SK-N-SH (cell line): Measurements from ENCODE around the gene TCP1. TPM values are rescaled to one million over a fixed set of nuclear protein-coding genes. Genes with fewer than 3 reads are reported as not detected.

Experiments
- CTCF ChIA-PET: fragments of 300-600, 350-600 bp; formaldehyde crosslinking; extraction: SDS; loops from one replicate; lab custom pipeline; 2021; lab: Yijun Ruan, JAX
- POLR2A ChIA-PET: fragments of 350-600 bp; sonication (Branson Sonifier 250); formaldehyde crosslinking; extraction: SDS; loops from one replicate; lab custom pipeline; 2020; ENCODE audit warnings: antibody characterized with exemption, inconsistent platforms; lab: Yijun Ruan, JAX
- DNase-seq: peaks from one replicate; pipeline ENCODE4 v3.0.0; 2012
- H2AFZ ChIP-seq: fragments of 200-600 bp; sonication (generic); 2 replicates; pipeline ENCODE4 v1.8.1; 2016; ENCODE audit warnings: antibody characterized with exemption, mild to moderate bottlenecking, low read depth
- H3F3A ChIP-seq: fragments of 200-600 bp; sonication (generic); replicated peaks from 2 replicates; pipeline ENCODE3; 2016; ENCODE audit warnings: antibody characterized with exemption, mild to moderate bottlenecking; ENCODE audit not compliant: insufficient read depth
- H3K27ac ChIP-seq, 2 experiments: fragments of 200-500 bp in 1 of 2; fragments of 200-600 bp in 1 of 2; sonication (Bioruptor generic) in 1 of 2; sonication (generic), shearing (Covaris generic) in 1 of 2; 2 replicates each; pipeline versions ENCODE4 v1.5.1 to v1.6.1; 2014 to 2016; ENCODE audit warnings: low read depth in 2 of 2, inconsistent platforms in 1 of 2, low read length in 1 of 2, mild to moderate bottlenecking in 1 of 2, mixed read lengths in 1 of 2
- H3K27me3 ChIP-seq: fragments of 200-600 bp; sonication (generic), shearing (Covaris generic); 2 replicates; pipeline ENCODE4 v1.6.1; 2016; ENCODE audit warnings: mixed run types; ENCODE audit not compliant: insufficient read depth
- H3K36me3 ChIP-seq, 2 experiments: fragments of 200-500 bp in 1 of 2; fragments of 200-600 bp in 1 of 2; sonication (Bioruptor generic) in 1 of 2; sonication (generic) in 1 of 2; replicated peaks in 1 of 2; 2 replicates each; pipeline versions ENCODE3 to v1.5.1; 2014 to 2016; ENCODE audit warnings: low read length in 1 of 2, mild to moderate bottlenecking in 1 of 2; ENCODE audit not compliant: insufficient read depth in 2 of 2, control insufficient read depth in 1 of 2
- H3K4me1 ChIP-seq, 2 experiments: fragments of 200-500 bp in 1 of 2; fragments of 200-600 bp in 1 of 2; sonication (Bioruptor generic) in 1 of 2; sonication (generic), shearing (Covaris generic) in 1 of 2; 2 replicates each; pipeline versions ENCODE4 v1.5.1 to v1.6.1; 2014 to 2016; ENCODE audit warnings: low read depth in 1 of 2, low read length in 1 of 2, mixed run types in 1 of 2; ENCODE audit not compliant: insufficient read depth in 2 of 2, control insufficient read depth in 1 of 2
- H3K4me2 ChIP-seq: fragments of 200-600 bp; sonication (generic), shearing (Covaris generic); 2 replicates; pipeline ENCODE4 v1.6.1; 2017; ENCODE audit warnings: mixed run types
- H3K4me3 ChIP-seq, 2 experiments: fragments of 200-500 bp in 1 of 2; fragments of 200-600 bp in 1 of 2; sonication (Bioruptor generic) in 1 of 2; sonication (generic), shearing (Covaris generic) in 1 of 2; 2 replicates each; pipeline versions ENCODE4 v1.5.1 to v1.8.1; 2014 to 2016; ENCODE audit warnings: low read depth in 2 of 2, inconsistent platforms in 1 of 2, low read length in 1 of 2, mild to moderate bottlenecking in 1 of 2, mixed read lengths in 1 of 2, moderate library complexity in 1 of 2
- H3K79me2 ChIP-seq: fragments of 200-600 bp; sonication (generic); 2 replicates; pipeline ENCODE4 v1.8.1; 2017; ENCODE audit warnings: mild to moderate bottlenecking; ENCODE audit not compliant: insufficient read depth
- H3K9ac ChIP-seq: fragments of 200-600 bp; sonication (generic); 2 replicates; pipeline ENCODE4 v1.6.1; 2017; ENCODE audit warnings: mixed run types
- H3K9me2 ChIP-seq: fragments of 200-600 bp; sonication (generic); 2 replicates; pipeline ENCODE4 v1.6.1; 2017; ENCODE audit warnings: mixed run types
- H3K9me3 ChIP-seq: fragments of 200-600 bp; sonication (generic); 2 replicates; pipeline ENCODE4 v1.6.1; 2017; ENCODE audit warnings: mixed run types, mild to moderate bottlenecking, moderate library complexity
- H4K20me1 ChIP-seq: fragments of 200-600 bp; sonication (generic); 2 replicates; pipeline ENCODE4 v1.6.1; 2017; ENCODE audit warnings: mild to moderate bottlenecking, mixed run types; ENCODE audit not compliant: insufficient read depth
- FOXJ3 ChIP-seq: sonication (generic); formaldehyde crosslinking; IDR thresholded peaks from 2 replicates; pipeline ENCODE4 v1.5.1; 2020; ENCODE audit warnings: mild to moderate bottlenecking, missing genetic modification reagents
- FOXM1 ChIP-seq: IDR thresholded peaks from 2 replicates; pipeline ENCODE4 v1.4.0; 2012; ENCODE audit warnings: low read depth, mild to moderate bottlenecking
- GABPA ChIP-seq: IDR thresholded peaks from 2 replicates; pipeline ENCODE4 v1.4.0; 2012; ENCODE audit warnings: low read depth, mild to moderate bottlenecking
- JUND ChIP-seq: IDR thresholded peaks from 2 replicates; pipeline ENCODE4 v1.4.0; 2012
- MXI1 ChIP-seq: IDR thresholded peaks from 2 replicates; pipeline ENCODE4 v1.6.1; 2012; ENCODE audit warnings: mild to moderate bottlenecking, low read depth, low read length, improper control_type of control experiment
- NFIC ChIP-seq: IDR thresholded peaks from 2 replicates; pipeline ENCODE4 v1.4.0; 2012; ENCODE audit warnings: borderline replicate concordance
- NRF1 ChIP-seq: IDR thresholded peaks from 2 replicates; pipeline ENCODE4 v1.6.1; 2012; ENCODE audit warnings: low read depth, mild to moderate bottlenecking, low read length
- RCOR1 ChIP-seq: fragments of 150-350 bp; IDR thresholded peaks from 2 replicates; pipeline ENCODE4 v1.6.1; 2017; ENCODE audit warnings: antibody characterized with exemption, low read length
- SMC3 ChIP-seq: IDR thresholded peaks from 2 replicates; pipeline ENCODE4 v1.6.1; 2012; ENCODE audit warnings: low read depth, low read length, improper control_type of control experiment
- TAF1 ChIP-seq: IDR thresholded peaks from 2 replicates; pipeline ENCODE4 v1.6.1; 2012; ENCODE audit warnings: low read depth, mild to moderate bottlenecking, low read length, moderate library complexity, borderline replicate concordance
- WGBS: methylation state at CpG from one replicate; pipeline ENCODE4 v1.1.6; 2017; ENCODE audit warnings: low lambda C conversion rate; 5-methylcytosine and 5-hydroxymethylcytosine counted together
- polyA plus RNA-seq, 3 experiments: library from polyadenylated mRNA; depleted of rRNA; stranded (reverse); fragments of >200 nt; gene quantifications; 2 replicates each; pipeline ENCODE4 v1.2.3, GENCODE V29; 2012
- TF ChIP-seq, protein P1 (sequence below): fragments of 150-350 bp; IDR thresholded peaks from 2 replicates; pipeline ENCODE4 v1.6.1; 2016; ENCODE audit warnings: mild to moderate bottlenecking, low read depth, low read length
- TF ChIP-seq, protein P2 (sequence below): IDR thresholded peaks from 2 replicates; pipeline ENCODE4 v1.6.1; 2012; ENCODE audit warnings: mild to moderate bottlenecking, low read depth, low read length, moderate library complexity
- TF ChIP-seq, protein P3 (sequence below): IDR thresholded peaks from 2 replicates; pipeline ENCODE4 v1.4.0; 2012; ENCODE audit warnings: low read depth, borderline replicate concordance

The TCP1 gene
- polyA plus RNA-seq, 1 of the 3 experiments (the other 2 are of a cell fraction) = 154 TPM

DNA sequence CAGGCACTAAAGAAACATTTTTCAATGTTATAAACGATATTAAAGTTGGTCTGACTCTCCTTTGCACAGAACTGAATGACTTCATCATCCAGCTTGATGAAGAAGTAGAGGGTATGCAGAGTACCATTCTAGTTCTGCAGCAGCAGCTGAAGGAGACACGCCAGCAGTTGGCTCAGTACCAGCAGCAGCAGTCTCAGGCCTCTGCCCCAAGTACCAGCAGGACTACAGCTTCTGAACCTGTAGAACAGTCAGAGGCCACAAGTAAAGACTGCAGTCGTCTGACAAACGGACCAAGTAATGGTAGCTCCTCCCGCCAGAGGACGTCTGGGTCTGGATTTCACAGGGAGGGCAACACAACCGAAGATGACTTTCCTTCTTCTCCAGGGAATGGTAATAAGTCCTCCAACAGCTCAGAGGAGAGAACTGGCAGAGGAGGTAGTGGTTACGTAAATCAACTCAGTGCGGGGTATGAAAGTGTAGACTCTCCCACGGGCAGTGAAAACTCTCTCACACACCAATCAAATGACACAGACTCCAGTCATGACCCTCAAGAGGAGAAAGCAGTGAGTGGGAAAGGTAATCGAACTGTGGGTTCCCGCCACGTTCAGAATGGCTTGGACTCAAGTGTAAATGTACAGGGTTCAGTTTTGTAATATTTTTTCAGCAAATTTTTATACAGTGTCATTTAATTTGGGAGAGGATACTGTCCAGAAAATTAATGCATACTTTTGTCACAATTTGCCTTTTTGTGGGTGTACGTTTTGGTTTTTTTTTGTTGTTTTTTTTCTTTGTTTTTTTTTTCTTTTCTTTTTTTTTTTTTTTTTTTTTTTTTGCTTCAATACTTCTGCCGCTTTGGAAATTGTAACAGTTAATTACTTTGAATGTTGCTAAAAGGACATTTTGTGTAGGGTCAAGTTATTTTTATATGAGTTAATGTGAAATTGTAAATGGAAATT lies 34.2 kb downstream of the TCP1 start:
- H2AFZ ChIP-seq = no peak overlapping the region
- no peak overlapping the region; a peak in 1 of 4 replicates for H3K27ac ChIP-seq
- POLR2A ChIA-PET = no interaction called here
- TF ChIP-seq NFIC (no peak), RCOR1 (no peak), FOXJ3 (CRISPR knock-in tag) (no peak), GABPA (no peak), JUND (no peak), SMC3 (no peak), NRF1 (no peak), MXI1 (no peak), TAF1 (no peak), FOXM1 (no peak)
- TF ChIP-seq, protein P1, sequence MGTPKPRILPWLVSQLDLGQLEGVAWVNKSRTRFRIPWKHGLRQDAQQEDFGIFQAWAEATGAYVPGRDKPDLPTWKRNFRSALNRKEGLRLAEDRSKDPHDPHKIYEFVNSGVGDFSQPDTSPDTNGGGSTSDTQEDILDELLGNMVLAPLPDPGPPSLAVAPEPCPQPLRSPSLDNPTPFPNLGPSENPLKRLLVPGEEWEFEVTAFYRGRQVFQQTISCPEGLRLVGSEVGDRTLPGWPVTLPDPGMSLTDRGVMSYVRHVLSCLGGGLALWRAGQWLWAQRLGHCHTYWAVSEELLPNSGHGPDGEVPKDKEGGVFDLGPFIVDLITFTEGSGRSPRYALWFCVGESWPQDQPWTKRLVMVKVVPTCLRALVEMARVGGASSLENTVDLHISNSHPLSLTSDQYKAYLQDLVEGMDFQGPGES = no peak
- TF ChIP-seq, protein P2, sequence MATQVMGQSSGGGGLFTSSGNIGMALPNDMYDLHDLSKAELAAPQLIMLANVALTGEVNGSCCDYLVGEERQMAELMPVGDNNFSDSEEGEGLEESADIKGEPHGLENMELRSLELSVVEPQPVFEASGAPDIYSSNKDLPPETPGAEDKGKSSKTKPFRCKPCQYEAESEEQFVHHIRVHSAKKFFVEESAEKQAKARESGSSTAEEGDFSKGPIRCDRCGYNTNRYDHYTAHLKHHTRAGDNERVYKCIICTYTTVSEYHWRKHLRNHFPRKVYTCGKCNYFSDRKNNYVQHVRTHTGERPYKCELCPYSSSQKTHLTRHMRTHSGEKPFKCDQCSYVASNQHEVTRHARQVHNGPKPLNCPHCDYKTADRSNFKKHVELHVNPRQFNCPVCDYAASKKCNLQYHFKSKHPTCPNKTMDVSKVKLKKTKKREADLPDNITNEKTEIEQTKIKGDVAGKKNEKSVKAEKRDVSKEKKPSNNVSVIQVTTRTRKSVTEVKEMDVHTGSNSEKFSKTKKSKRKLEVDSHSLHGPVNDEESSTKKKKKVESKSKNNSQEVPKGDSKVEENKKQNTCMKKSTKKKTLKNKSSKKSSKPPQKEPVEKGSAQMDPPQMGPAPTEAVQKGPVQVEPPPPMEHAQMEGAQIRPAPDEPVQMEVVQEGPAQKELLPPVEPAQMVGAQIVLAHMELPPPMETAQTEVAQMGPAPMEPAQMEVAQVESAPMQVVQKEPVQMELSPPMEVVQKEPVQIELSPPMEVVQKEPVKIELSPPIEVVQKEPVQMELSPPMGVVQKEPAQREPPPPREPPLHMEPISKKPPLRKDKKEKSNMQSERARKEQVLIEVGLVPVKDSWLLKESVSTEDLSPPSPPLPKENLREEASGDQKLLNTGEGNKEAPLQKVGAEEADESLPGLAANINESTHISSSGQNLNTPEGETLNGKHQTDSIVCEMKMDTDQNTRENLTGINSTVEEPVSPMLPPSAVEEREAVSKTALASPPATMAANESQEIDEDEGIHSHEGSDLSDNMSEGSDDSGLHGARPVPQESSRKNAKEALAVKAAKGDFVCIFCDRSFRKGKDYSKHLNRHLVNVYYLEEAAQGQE = no peak
- TF ChIP-seq, protein P3, sequence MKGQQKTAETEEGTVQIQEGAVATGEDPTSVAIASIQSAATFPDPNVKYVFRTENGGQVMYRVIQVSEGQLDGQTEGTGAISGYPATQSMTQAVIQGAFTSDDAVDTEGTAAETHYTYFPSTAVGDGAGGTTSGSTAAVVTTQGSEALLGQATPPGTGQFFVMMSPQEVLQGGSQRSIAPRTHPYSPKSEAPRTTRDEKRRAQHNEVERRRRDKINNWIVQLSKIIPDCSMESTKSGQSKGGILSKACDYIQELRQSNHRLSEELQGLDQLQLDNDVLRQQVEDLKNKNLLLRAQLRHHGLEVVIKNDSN = no peak
- peaks cover 54% of the 10 kb centered on the region for H3F3A ChIP-seq
- CTCF ChIA-PET = no interaction called here
- no peak for DNase-seq
- H3K36me3 ChIP-seq = peaks cover 72 to 80% of the 10 kb centered on the region in 2 experiments
- WGBS = 95% methylated on average over 11 of the region's 15 CpGs
- H3K9me3 ChIP-seq = no peaks in the 10 kb centered on the region
- H4K20me1 ChIP-seq = no peaks in the 10 kb centered on the region
- no peak overlapping the region for H3K9ac ChIP-seq
- H3K4me2 ChIP-seq = no peak overlapping the region
- peaks cover 55% of the 10 kb centered on the region for H3K79me2 ChIP-seq
- H3K27me3 ChIP-seq = no peaks in the 10 kb centered on the region
- no peaks in the 10 kb centered on the region for H3K9me2 ChIP-seq
- no peak overlapping the region for H3K4me3 ChIP-seq
- H3K4me1 ChIP-seq = peaks cover 0 to 6% of the 10 kb centered on the region in 2 experiments; a peak in 1 of 4 replicates
